ENCODE data around the gene CRYBB2.
"Not testable (repeated sequence)": the region's sequence is repeated elsewhere in the genome, so short reads cannot be mapped to it uniquely, and the experiment has no call there.

DNA sequence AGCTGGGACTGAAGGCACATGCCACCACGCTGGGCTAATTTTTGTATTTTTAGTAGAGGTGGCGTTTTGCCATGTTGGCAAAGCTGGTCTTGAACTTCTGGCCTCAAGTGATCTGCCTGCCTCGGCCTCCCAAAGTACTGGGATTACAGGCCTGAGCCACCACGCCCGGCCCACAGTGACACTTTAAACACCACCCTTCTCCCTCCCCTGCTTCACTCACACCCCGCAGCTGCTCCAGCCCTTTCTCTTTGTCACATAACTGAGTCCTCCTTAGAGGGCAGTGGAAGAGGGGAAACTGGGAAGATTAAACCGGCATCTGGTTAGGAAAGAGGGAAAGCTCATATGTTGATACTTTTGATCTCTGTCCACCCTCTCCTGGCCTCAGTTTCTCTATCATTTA is 14.9 kb upstream of the CRYBB2 start:
- not testable (repeated sequence) for TF ChIP-seq POLR2A (IDR thresholded peaks at IDR 0.05; ENCODE audit: low read length); GATA1 (IDR thresholded peaks at IDR 0.05; ENCODE audit: low read depth, low read length)
